Hematopoietic multipotent progenitor cell treated with erythropoietin and hydrocortisone succinate and interleukin-3 and kit ligand, for 8 days (in vitro differentiated cells): ENCODE data around the gene BEST4.
A peak's percentile ranks its signal among the peaks of the same experiment; 100 is the strongest.
"Not testable (repeated sequence)": the region's sequence is repeated elsewhere in the genome, so short reads cannot be mapped to it uniquely, and the experiment has no call there.

Experiments used
- DNase-seq: peaks from one replicate; pipeline ENCODE4 v3.0.0-alpha.2; 2015

BEST4 gene

DNA sequence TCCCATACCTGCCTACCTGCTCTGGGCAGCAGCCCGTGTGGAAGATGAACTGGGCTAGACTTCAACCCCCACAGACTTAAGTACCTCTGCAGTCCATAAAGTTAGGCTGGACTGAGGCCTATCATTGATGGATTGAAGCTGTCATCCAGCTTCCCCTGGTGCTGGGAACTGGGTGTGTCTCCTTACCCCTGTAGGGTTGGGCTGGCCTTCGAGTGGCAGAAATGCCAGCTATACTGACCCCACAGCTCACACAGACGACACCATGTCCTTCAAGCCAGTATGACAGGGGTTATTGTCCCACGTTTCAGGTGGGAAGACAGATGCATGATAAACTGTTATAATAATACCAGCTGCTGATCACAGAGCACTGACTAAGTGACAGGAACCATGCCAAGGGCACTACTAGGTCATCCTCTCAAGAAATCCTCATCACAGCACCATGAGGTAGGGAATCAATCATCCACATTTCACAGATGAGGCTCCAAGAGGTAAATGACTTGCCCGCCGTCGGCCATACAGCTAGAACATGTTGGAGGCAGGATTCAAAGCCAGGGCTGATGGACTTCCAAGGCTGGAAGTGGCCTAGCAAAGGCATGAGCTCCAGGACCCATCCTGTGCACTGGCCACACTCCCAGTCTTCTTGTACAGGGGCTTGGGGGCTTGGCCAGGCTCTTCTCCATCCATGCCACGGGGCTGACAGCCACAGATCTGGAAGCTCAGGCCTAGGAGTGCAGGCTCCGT, at the start of gene BEST4:
Gene BEST4 (minus strand): TSS at position 51 of the 741 bp plus-strand sequence. CDS start 465 bp downstream, outside the sequence.
- DNase-seq = no peak

DNA sequence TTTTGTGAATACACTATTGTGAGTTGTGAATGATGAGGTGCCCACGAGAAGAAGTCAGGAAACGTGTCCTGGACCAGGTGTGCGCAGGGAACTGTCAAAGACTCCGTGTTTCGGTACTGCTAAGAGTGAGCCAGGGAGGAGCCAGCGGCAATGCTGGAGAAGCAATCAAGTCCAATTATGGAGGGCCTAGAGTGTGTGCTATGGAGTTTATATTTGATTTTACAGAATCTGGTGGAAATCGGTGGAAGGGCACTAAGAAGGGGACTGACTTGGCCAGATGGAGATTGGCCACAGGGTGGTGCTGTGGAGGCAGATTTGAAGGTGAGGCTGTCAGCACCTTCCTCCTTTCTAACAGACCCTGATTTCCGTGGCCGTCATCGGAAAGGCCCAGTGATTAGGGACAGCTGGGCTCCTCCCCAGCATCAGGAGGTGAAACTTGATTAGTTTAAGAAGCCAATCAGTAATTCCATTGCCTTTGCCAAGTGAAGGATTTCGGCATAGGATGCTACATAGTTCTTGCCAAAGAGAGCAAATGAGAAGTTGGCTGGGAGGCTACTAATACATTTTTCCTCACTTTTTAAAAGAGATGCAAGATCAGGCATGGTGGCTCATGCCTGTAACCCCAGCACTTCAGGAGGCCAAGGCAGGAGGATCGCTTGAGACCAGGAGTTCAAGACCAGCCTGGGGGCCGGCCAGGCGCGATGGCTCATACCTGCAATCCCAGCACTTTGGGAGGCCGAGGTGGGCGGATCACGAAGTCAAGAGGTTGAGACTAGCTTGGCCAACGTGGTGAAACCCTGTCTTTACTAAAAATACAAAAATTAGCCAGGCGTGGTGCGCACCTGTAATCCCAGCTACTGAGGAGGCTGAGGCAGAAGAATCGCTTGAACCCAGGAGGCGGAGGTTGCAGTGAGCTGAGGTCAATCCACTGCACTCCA, 48.0 kb upstream of the BEST4 start:
- peak; percentile 88 for DNase-seq

DNA sequence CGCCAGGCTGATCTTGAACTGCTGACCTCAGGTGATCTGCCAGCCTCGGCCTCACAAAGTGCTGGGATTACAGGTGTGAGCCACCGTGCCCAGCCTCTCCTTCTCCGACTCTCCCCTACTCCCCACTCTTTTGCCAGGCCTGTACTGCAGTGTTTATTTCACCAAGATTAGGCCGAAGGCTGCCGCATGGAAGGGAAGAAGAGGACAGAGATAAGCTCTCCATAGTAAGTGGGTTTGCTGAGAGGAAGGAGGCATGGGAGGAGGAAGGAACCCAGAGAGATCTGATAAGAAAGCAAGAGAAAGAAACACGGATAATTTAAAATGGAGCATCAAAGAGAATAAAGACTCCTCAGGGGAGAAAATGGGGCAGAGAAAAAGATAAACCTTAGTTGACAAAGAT, 46.4 kb upstream of the BEST4 start:
- peak; percentile 49 for DNase-seq

- DNase-seq = peak; percentile 80
Measured at GRCh38 chr1:44832056-44832705, 44.2 kb upstream of the BEST4 start.

- peak; percentile 82 for DNase-seq
Measured at GRCh38 chr1:44831516-44831915, 43.5 kb upstream of the BEST4 start.

- DNase-seq = peak; percentile 98
Measured at GRCh38 chr1:44830900-44831304, 42.9 kb upstream of the BEST4 start.

DNA sequence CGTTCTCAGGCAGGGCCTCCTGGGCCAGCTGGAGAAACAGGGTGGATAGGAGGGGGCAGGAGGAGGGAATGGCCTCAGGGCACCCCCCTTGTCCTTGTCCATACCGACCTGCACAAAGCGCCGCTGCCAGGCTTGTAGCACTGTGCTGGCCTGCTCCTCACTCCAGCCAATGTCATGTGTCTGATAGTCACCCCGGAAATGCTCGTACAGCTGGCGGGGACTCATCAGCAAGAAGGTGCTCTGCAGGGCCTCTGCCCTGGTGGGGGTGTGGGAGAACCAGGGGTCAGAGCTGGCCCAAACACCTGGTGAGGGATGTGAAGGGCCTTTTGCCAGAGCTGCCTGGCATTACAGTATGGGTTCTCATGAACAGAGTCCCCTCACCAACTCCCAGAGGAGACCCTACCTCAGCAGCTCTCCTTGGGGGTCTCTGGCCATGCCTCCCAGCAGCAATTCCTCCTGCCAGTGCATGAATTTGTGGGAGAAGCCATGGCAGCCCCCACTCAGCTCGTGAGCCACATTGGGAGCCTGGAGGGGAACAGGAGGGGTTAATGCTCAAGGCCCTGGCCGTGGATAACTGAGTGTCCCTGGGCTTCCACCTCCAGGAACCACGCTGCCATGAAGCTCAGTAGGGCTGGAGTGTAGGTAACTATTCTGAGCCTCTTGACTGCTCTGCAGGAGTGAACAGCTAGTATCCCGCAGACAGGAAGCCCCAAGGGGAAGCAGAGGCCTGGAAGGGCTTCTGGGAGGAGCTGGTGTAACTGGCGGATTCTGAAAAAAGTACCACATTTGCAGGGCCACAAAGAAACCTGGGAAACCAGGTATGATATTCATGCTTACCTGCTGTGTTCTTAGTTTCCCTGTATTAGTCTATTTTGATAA, 41.8 kb upstream of the BEST4 start:
- no peak for DNase-seq

GRCh38 chr1:44828841-44829440, 41.0 kb upstream of the BEST4 start:
- no peak for DNase-seq

DNA sequence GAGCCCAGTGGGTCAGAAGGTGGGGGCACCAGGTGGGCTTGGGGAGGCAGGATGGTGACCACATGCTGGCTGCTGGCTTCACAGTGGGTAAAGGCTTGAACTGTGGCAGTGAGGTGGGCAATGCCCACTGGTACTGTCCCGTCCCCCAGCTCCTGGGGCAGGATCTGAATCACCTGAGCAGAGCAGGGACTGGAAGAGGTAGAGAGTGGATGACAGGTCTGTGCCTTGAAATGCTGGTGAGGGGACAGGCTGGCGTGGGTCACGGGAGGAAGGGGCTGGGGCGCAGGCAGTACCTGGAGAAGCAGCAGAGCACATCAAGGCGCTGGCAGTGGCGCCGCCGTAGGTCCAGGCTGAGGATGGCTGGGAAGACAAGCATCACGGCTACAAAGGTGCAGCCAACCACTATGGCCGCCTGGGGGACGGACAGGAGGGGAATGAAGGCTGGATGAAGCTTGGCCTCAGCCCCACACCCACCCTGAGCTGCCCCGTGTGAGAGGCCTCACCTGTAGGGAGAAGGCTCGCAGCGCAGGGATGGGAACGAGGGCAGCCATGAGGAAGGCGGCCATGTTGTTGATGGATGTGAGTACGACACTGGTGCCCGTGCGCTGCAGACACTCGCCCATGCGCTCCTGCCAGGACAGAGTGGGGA, 40.2 kb upstream of the BEST4 start:
- no peak for DNase-seq

DNA sequence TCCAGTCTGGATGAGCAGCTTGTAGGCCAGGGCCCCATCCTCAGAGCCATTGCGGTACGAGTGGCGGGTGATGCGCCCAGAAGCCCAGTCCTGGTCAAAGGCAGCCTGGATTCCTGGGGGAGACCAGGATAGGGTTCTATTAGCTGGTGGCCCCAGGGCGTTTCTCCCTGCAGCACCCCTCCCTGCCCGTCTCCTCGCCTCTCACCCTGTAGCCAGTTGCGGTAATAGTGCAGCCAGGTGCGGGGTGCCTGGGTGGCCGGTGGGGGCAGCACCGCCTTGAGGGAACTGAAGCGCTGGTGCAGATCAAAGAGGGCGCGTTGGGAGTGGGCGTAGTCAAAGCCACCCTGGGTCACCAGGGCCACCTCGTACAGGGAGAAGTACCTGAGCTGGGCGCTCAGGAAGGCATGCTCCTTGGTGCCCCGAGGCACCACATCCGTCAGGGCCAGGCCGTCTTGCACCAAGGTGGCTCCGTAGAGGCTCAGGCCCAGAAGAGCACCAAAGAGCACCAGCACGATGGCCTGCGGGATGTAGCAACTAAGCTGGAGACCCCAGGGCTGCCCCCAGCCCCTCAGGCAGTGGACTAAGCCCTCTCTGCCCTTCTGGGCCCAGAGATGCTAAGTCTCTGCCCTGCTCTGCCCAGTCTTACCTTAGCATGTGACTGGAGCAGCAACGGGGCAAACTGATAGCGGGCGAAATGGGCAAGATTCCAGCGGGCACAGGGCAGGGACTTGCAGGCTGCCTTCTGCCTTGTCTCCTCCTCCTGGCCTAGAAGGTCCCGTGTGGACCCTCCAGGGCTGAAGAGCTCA, 39.4 kb upstream of the BEST4 start:
- peak; percentile 81 for DNase-seq

GRCh38 chr1:44826375-44827196, 38.6 kb upstream of the BEST4 start:
- peak; percentile 76 for DNase-seq

DNA sequence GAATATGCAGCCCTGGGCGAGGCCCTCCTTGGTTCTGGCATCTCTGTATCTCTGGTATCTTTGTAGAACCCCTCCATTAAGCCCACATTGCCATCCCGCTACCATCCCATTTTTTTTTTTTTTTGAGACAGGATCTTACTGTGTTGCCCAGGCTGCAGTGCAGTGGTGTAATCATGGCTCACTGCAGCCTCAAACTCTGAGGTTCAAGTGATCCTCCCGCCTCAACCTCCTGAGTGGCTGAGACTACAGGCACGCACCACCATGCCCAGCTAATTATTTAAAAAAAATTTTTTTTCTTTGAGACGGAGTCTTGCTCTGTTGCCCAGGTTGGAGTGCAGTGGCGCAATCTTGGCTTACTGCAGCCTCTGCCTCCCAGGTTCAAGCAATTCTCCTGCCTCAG, 36.4 kb upstream of the BEST4 start:
- not testable (repeated sequence) for DNase-seq

DNA sequence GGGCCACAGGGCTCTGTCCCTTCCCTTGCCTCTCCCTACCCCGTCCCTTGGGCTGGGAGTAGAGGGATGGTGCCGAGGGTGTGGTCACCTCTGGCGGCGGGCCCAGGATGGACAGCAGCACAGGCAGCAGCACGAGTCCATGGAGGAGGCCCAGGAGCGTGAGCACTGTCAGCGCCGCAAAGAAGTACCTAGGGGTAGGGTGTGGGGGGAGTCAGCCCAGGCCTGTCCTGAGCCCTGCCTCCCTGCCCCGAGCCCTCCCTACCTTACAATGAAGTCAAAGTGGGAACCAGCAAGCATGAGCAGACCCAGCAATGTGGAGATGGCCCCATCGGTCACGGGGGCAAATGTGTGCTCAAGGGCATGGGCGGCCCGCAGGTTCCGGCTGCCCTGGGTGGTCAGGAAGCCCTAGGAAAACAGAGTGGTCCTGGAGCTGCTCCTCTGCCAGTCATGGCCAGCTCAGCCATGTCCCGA, 35.0 kb upstream of the BEST4 start:
- DNase-seq = no peak

DNA sequence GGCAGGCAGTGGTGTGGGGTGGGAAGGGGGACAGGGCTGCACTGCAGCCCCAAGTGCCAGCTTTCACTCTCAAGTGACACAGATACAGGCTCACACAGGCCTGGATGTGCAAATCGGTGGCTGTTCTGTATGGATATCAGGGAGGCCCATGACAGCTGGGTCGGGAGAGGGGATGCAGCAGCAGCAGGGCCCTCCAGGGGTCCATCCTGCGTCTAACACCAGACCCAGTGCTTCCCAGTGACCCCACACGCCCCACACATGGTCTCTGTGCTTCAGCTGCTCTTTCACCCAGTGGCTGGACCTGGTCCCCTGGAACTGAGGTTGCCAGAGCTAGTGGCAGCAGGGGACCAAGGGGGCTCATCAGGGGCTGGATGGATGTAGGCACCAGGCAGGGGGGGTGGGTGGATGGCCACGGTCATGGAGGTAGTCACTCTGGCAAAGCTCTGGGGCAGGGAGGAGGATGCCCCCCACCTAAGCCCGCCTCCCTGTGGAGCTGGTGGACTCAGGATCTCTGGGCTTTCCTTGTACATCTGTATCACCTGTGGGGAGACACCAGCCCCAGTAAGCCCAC, 34.2 kb upstream of the BEST4 start:
- DNase-seq = no peak

- no peak for DNase-seq
Measured at GRCh38 chr1:44821240-44821715, 33.3 kb upstream of the BEST4 start.

- no peak for DNase-seq
Measured at GRCh38 chr1:44820328-44821239, 32.6 kb upstream of the BEST4 start.

DNA sequence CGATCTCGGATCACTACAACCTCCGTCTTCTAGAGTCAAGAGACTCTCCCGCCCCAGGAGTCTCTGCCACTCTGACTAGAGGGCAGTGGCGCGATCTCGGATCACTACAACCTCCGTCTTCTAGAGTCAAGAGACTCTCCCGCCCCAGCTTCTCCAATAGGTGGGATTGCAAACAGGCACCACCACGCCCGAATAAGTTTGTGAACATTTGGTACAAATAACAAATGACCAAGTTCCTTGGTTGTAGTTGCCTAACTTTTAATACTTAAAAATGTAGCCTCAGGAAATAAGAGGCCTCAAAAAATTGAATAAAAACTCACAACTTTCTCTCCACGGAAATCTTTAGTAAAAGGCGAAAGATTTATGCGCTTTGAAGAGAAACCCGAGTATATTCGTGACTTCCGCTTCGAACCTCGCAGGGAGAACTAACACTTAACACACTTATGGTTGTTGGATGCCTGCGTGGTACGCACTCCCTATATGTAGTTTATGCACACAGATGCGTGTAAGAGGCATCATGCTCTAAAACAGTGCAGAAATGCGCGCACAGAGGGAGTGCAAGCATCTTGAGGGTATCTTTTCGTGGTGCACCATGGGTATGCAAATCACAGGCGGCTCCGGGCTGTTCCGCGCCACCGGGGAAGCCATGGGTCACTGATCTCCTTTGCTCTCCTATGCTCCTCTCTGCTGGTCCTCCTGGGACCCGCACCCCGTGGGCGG, 31.8 kb upstream of the BEST4 start:
- peak; percentile 97 for DNase-seq
